GM19455 (cell line): ENCODE results near the gene SH3PXD2A.
"Not testable (repeated sequence)": the region's sequence is repeated elsewhere in the genome, so short reads cannot be mapped to it uniquely, and the experiment has no call there.

Experiments
- ATAC-seq: cut with Tn5 transposase; IDR thresholded peaks from one replicate; pipeline ENCODE4 v1.9.1; 2021; ENCODE audit not compliant: unreplicated experiment

SH3PXD2A gene

DNA sequence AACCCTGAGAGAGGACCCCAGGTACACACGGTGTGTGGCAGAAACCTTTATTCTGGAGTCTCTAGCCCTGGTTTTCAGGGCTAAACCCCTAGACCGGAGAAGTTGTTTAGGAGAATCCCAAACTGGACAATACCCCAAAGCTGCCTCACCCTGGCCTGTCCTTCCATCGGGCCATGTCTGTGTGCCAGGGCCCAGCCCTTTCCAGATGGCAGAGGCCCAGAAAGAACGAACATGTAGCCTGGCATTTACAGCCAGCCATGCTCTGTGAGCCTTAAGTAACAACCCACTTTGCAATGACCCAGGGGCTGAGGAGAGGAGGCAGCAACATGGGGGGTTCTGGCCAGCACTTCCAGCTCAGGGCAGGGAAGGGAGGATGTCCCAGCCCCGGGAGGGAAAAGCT lies 219.8 kb downstream of the SH3PXD2A start:
- no peak for ATAC-seq

DNA sequence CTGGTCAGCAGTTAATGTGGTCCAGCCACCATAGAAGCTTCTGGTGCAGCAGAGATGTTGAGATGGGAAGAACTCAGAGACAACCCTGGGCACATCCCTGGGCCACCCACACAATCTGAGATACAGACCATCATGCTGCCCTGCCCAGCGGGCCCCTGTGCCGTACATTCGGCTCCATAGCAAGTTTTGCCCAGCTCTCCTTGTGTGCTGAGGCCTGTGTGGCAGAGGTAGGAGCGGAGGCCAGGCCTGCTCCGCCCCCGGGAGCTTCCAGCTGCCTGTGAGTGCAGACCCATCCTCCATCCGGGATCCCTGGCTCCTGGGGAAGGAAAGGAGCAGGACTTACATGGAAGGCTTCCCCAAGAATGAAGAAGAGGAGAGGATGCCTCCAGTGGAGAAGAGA lies 221.5 kb downstream of the SH3PXD2A start:
- ATAC-seq: no peak

DNA sequence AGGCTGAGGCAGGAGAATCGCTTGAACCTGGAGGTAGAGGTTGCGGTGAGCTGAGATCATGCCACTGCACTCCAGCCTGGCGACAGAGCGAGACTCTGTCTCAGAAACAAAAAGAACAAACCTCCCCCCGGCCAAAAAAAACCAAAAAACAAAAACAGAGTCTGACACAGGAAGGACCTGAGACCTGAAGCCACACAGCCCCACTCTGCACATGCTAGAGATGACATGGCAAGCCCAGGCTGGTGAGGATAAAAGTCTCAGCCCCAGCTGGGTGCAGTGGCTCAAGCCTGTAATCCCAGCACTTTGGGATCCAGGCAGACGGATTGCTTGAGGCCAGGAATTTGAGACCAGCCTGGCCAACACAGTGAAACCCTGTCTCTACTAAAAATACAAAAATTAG lies 222.5 kb downstream of the SH3PXD2A start:
- not testable (repeated sequence) for ATAC-seq

DNA sequence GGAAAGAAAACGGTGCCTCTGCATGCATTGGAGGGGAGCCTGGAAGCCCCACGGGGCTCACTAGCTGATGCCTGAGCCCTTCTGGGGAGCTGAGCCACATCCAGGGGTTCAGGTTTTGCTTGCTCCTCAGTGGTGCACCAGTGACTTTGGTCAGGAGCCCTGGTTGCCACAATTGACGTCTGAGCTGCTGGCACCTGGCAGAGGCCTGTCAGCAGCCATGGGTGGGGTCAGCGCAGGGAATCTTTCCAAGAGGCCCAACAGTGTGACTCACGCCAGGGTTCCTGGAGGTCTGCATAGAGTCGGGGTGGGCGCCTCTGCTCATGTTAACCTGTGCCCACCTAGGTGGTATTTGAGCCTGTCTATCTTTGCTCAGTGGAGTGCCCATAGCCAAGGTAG lies 223.1 kb downstream of the SH3PXD2A start:
- no peak for ATAC-seq

DNA sequence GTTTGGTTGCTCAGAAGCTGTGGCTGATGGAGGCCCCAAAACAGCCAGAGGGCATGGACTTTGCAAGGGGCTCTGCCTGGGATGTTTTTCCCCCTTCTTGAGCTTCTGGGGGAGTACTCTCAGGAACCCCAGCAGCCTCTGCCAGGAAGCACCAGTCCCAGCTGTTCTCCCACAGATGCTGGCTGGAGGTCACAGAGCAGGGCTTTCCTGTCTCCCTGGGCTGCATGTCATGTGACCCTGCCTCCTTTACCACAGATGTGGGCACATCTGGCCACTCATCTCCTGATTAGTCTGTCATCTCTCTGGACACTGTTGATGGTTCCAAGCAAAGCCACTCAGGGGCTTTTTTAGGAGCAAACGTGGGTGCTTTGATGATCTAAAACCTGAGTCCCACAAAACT lies 225.2 kb downstream of the SH3PXD2A start:
- no peak for ATAC-seq

DNA sequence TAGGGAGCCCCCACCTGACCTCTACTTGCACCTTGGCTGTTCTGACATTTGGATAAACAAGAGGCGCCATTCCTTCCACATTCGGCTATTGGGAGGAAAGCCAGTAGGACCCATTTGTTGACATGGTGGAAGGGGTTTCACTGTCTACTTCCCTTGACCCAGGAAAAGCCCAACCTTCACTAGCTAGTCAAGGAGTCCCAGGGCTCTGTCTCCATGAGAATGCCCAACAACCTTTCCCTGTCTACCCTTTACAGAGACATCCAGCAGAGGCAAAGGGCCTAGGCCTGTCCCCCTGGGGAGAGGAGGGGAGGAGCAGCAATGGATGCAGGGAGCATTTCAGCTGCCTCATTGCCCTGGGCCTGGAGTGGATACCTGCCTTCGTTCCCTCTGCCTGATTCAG lies 225.8 kb downstream of the SH3PXD2A start:
- no peak for ATAC-seq

DNA sequence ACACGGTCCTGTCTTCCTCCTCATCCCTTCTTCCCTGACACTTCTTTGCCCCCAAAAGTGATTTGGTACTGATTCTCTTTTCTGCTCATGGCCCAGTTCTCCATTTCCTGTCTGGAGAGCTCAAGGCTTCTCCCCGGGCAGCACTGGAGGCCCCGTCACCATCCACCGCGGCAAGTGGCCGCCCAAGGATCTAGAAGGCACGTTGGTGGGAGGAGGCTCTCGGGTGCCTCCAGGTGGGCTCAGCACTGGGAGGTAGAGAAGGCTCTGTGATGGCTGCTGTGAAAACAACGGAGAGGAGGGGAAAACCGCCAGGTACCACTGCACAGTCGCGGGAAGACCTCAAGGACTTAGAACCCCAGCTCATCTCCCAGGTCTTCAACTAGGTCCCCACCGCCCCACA lies 227.5 kb downstream of the SH3PXD2A start:
- ATAC-seq: no peak

DNA sequence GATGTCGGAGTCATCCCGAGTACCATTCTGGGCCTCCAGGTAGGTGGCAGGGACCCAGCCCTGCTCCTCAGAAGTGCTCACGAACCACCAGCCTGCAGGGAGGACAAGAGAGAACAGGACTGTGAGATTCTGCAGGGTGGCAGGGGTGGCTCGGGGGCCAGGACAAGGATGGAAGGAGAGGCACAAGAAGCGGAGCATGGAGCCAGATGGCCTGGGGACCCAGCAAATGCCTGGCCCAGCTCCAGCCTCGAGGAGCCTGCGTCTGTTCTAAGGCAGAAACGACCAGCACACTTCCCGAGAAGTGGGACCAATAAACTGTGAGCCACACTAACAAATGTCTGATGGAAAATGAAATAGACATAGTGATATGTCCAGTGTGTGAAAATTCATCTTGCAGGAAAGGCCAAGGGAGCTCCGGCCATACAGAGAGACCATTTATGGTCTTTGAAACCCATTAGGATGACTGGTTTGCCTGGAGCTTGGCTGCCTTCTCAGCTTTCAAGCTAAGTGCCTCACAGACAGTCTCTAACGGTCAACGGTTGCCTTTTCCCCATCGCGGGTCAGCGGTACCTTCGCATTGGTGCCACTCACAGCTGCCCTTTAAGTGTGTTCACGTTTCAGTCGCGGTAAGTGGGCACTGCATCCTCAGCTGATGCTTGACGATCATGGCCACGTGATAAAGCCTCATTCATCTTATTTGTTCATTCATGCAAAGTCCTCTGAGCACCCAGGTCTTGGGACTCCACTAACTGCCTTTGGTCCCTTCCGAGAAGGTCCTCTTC lies 228.1 kb downstream of the SH3PXD2A start:
- no peak for ATAC-seq

DNA sequence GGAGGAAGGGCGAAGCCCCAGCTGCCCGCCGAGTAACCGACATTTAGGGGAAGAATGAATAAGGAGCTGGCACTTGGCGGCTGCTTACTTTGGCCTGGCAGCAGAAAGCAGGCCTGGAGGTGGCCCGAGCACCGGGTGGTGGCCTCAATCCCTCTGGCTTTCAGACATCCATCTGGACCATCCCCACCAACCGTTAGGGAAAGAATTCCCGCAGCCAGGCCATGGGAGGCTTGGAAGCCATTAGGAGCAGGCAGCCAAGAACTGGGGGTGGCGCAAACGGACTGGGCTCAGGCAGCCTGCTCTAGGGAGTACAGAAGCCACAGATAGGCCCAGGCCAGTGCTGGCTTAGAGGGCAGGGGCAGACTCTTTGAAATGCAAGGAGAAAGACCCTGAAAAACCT lies 229.2 kb downstream of the SH3PXD2A start:
- no peak for ATAC-seq

DNA sequence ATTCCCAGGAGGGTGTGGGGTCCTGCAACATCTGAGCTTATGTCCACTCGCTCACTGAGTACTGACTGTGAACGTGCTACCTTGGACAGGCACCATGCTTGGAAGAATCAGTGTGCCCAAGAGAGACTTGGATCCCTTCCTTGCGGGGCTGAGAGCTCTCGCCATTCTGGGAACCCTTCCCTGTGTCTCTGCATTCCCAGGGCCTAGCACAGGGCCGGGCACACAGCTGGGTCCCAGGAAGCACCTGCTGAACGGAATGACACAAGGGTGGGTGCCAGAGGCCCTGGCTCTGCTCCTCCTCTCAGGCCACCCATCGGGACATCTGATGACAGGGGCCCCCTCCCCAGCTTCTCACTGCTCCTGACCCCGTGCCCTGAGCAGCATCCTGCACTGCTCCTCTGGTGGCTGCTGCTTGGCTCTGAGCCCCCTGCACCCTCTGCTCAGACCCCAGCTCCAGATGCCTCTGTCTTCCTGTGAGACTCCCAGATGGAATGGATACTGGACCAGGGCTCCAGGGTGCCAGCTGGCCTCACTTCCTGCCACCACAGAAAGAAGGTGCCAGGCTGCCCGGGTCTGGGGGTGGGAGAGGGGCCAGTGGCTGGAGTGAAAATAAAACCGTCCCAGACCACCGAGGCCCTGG lies 232.3 kb downstream of the SH3PXD2A start:
- no peak for ATAC-seq

DNA sequence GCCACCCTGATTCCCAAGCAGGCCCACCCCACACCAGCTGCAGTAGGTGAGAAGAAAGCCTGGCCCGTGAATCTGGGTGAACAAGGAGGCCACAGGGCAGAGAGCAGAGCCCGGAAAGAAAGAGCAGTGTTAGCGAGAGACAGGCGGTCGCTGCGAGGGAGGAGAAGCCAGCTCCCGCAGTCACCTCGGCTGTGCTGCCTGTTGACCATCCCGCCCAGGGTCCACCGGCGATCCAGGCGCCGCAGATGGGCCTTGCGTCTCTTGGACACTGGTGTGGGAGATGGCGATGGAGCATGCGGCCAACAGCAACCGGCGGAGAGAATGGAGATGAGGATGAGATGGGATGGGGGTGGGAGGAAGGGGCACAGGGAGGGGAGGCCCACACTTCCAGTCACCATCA lies 233.1 kb downstream of the SH3PXD2A start:
- ATAC-seq: no peak

DNA sequence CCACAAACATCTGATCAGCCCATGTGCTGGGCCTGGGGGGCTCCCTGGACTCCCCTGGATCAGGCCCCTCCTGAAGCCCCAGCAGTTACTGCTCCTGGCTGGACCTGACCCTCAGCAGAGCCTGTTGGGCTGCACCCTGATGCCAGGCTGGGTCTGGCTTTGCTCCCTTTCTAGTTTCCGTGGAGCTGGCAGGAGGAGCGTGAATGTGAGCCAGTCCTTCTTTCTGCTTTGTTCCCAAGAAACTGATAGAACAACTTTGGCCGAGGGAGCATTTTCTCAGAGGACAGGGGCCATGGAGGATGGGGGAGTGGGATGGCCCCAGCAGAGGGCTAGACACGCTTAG lies 233.6 kb downstream of the SH3PXD2A start:
- no peak for ATAC-seq

DNA sequence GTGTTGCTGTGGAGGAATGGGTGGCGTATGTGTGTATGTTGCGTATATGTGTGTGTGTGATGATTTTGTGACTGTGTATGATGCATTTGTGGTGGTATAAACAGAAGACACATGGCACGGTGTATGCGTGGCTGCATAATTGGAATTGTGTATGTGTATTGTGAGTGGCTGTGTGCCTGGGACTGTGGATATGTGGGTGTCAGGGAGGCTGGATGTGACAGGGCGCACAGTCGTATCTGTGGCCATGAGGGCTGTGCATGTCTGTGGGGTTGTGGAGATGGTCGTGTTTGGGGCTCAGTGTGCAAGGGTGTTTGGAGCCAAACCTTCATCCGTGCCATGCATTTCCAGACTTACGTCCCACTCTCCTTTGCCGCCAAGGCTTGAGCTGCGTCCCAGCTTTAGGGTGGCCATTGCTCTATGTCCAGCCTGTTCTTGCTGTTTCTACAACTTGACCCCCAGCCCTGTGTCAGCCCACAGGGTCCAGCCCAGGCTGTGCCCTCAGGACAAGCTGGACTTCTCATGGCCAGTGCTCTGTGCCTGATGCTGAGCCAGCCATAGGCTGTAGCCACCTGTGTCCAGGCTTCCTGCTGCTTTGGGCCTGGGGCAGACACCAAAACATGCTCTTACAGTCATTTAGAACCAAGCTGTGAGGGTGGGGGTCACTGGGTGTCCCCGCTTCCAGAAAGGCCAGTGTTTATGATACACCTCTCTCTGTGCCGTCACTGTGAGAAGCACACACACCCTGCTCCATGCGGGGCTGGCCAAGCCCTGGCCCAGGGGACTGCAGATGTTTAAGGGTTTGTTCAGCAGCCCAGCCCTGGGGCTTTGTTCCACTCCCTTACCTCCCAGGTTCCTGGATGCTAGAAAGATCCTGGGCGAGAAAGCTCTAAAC lies 234.2 kb downstream of the SH3PXD2A start:
- ATAC-seq: no peak

DNA sequence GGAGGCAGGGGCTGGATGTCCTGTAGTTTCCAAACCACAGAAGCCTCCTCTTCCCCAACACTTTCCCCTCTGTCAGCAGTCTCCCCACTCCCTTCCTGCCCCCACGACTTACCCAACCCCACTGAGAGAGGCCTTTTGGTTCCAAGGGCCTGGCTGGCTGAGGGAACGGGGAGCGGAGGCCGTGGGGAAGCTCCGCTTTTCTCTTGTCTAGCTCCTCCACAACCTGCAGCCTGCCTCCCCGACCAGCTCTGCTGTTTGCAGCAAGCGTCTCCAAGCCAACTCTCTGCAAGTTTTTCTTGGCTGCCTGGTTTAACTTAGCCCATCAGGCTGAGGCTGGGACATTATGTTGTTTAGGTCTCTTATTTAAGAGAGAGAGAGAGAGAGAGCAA lies 235.0 kb downstream of the SH3PXD2A start:
- ATAC-seq: no peak

DNA sequence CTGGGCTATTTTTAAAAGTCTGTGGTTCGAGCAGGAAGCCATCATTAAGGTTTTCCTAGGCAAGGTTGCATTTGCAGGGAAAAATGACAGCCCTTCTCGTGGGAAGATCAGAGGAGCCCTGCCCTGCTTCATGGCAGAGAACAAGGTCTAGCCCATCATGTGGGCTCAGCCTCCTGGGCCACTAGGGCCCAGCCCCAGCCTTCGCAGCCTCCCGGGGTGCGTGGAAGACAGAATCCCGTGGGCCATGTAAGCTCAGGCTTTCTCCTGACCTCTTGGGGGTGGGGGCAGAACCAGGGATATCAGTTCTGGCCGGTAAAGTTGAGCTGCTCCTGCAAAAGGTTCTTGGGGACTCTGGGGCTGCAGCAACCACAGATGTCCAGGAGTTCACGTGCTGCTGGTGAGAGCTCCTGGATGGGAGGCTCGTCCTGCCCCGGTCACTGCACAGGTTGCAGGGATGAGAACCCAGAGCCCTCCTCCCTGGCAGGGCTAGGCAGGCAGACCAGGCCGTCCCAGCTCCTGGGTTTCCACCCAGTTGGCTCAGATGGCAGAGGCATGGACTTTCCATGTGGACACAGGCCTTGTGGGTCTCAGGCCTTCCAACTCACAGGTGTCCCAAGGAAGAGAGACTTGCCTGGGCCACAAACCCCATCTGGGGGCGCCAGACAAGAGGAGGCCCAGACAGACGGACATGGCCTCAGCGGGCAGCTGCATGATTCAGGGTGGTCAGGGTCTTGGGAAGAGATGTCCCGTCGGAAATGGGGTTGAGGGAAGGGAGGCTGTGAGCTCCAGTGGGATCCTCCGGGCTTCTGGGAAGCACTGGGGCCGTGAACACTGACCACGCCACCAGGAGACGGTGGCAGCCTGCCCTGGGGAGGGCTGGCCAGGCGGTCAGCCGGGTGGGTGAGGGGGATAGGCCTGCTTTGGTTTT lies 235.7 kb downstream of the SH3PXD2A start:
- ATAC-seq: no peak

DNA sequence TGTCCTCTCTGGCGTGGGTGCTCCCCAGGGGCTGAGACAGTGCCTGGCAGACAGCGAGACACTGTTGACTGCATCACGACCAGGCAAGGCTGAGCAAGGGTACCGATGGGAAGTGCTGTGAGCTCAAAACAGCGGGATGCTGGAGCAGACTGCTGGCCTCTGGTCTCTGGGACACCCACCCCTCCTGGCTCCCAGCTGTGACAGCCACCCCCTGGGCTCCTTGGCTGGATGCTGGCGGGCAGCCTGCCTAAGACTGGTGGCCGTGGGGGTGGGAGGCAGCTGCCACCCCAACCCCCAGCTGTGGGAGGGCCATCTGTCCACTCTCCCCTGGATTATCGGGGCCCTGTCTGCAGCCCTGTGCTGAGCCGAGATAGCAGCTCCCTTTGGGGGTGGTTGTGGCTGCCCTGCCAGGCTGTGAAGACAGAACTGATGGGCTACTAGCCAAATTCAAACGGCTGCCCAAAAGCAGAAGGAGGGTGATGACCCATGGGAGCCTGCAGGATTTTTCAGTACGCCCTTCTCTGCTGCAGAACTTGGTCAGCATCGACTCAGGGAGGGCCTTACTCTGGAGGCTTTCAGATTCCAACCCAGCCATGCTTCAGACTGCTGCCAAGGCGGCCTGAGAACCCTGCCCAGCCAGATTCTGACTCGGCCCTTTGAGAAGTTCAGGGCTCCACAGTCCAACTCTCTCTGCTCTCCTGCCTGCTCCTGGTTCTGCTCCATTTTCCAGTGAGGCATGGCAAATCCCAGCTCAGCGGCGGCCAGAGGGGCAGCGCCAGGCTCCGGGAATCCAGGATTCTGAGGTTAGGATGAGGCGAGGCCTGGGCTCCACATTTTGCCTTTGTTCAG lies 236.6 kb downstream of the SH3PXD2A start:
- ATAC-seq: no peak

DNA sequence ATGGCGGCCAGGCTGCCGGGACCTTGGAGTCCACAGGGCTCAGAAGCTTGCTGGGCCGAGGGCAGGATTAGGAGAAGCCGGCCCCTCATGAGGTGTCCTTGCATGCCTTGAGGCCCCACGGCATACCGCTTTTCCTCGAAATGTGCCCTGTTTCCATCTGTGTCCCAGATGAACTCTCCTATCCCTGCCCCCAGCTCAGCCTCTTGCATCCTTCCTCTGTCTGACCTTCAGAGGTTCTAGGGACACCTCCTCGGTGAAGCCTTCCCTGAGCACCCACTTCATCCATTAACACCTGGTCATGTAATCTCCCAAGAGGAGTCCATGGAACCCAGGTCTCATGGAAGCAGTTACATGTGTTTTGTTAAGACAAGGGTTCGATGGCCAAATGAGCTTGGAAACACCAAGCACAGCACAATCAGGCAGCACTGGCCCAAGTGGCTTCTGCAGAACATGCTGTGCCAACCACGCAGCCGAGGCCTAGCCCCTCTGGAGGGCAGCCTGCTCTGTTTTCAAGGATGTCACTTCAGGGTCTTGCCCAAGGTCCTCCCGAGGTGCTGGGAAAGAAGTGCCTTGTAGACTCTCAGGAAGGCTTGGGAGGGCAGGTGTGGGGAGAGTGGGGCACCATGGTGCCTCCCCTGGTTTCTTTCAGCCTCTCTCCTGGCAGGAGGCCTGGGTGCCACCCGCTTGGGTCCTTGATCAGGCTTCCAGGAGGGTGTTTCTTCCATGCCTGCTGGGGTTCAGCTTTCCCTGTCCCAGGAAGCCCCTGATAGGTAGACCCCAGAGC lies 237.6 kb downstream of the SH3PXD2A start:
- no peak for ATAC-seq

DNA sequence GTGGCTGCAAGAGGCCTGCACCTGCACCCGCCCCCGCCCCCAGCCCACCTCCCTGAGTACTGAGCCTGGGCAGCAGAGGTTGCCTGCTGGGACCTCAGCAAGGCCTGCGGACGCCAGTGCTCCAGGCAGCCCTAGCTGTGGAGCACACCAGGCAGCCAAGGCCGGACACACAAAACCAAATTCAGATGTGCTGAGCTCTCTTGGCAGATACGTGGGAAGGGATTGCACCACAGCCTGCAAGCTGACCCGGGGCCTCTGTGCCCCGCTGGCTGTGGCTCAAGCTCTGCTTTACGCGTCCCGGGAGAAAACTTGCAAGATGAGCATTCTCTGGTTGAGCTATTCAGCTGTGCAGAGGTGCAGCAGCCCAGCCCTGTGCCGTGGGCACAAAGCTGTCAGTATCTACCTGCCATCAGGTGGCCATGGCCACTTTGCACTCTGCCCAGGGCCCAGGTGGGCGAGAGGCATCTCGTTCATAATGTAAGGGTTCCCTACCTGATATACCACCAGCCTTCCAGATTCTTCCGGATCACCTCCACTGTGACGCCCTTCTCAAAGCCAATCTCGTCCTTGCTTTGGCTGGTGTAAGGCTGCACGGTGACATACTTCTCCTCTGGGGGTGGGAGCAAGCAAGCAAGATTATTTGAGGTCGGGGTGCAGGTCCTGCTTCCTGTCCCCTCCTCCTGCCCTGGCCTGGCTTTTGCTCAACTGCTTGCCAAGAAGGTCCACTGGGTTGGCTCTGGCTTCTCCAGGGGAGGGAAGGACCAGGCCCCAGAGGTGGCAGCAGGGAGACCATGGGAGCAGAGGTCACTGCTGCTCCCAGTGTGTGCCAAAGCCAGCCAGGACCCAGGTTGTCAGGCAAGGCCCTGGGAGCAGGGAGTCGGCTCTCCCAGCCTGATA lies 238.4 kb downstream of the SH3PXD2A start:
- ATAC-seq: no peak
